ENCODE data around the gene AAK1.

DNA sequence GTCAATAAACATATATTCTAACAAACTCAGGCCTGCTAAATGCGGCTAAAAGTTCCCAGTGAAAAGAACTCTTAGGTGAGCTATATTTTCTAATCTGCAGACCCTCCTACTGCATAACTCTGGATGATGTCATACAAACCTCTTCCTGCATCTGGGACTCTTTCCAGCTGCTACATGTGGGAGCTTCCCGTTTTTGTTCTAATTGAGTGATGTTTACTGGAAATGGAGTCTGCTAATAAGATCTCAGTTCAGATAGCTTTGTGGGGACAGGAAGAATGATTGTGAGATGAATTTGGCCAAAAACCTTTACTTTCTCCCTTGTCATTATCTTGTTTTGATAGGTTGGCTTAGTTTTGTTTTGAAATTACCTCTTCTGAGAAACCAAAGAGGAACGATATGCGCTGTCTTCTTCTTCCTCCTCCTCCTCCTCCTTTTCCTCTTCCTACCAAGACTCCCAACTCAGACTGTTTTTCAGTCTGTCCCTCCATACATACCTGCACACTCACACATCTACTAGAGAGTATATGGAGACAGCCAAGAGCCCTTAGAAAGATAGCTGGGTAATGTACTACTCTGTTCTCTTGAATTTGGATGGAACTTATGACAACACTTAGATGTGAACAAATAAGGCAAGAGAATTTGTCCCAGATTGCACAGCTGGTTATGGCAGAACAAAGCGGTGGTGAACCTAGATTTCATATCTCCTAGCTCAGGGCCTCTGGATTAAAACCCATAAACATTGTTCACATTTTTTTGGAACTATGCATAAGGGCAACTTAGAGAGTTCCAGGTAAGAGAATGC is 39.8 kb upstream of the AAK1 start:
- TF ChIP-seq POLR2A (IDR thresholded peaks at IDR 0.05), result no peak
- no peak for TF ChIP-seq CTCF (IDR thresholded peaks at IDR 0.05)
